ENCODE measurements around the gene ZXDA.

Gene ZXDA

DNA sequence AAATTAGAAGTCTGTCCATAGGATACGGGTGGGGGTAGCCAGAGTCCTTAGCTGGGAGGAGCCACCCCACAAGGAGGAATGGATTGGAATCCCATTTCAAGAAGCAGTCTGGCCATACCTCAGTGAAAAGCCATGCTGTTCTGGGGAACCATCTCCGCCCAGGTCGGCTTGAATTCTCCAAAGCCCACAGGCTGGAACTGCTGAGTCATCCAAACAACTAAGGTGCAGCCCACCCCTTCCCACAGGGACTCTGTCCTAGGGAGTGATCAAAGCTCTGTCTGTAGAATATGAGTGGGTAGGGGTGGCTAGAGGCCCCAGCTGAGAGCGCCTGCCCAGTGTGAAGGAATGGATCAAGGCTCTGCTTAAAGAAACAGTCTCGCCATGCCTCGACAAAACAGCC is 38.8 kb downstream of the ZXDA start:
- no peak for DNase-seq (ENCODE audit: low read depth, low spot score)
